ENCODE data around the gene TEAD2.

The TEAD2 gene

DNA sequence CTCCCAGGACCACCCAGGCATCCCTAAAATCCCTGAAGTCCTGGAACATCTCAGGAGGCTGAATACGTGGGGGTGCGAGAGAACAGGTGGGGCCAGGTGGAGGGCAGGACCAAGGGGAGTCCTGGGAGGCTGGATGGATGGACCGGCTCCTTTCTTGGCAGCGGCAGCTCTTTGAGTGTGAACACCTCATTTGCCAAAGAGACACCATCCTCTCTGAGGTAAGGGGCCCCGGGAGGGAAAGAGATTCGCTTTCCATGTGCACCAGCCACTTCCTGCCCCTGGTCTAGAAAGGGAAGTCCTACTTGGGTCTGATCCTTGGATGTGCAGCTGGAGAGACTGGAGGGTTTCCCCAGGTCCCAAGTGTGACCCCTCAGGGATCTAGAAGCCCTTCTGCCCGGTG, 44.9 kb upstream of the TEAD2 start:
- no peaks in the 10 kb centered on the region for H3K9me3 ChIP-seq
- H3K36me3 ChIP-seq = no peaks in the 10 kb centered on the region
- TF ChIP-seq, protein P1, sequence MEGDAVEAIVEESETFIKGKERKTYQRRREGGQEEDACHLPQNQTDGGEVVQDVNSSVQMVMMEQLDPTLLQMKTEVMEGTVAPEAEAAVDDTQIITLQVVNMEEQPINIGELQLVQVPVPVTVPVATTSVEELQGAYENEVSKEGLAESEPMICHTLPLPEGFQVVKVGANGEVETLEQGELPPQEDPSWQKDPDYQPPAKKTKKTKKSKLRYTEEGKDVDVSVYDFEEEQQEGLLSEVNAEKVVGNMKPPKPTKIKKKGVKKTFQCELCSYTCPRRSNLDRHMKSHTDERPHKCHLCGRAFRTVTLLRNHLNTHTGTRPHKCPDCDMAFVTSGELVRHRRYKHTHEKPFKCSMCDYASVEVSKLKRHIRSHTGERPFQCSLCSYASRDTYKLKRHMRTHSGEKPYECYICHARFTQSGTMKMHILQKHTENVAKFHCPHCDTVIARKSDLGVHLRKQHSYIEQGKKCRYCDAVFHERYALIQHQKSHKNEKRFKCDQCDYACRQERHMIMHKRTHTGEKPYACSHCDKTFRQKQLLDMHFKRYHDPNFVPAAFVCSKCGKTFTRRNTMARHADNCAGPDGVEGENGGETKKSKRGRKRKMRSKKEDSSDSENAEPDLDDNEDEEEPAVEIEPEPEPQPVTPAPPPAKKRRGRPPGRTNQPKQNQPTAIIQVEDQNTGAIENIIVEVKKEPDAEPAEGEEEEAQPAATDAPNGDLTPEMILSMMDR (IDR thresholded peaks at IDR 0.05) = no peak
- H3K27me3 ChIP-seq = no peaks in the 10 kb centered on the region
- no peak overlapping the region for H3K27ac ChIP-seq
- no peak overlapping the region for H3K4me3 ChIP-seq (ENCODE audit: low read depth in 1 of 2, low read length in 1 of 2)
- H3K4me1 ChIP-seq (ENCODE audit: control insufficient read depth in 1 of 2, insufficient read depth in 1 of 2, low read depth in 1 of 2, low read length in 1 of 2) = peaks cover 12 to 16% of the 10 kb centered on the region in 2 experiments

DNA sequence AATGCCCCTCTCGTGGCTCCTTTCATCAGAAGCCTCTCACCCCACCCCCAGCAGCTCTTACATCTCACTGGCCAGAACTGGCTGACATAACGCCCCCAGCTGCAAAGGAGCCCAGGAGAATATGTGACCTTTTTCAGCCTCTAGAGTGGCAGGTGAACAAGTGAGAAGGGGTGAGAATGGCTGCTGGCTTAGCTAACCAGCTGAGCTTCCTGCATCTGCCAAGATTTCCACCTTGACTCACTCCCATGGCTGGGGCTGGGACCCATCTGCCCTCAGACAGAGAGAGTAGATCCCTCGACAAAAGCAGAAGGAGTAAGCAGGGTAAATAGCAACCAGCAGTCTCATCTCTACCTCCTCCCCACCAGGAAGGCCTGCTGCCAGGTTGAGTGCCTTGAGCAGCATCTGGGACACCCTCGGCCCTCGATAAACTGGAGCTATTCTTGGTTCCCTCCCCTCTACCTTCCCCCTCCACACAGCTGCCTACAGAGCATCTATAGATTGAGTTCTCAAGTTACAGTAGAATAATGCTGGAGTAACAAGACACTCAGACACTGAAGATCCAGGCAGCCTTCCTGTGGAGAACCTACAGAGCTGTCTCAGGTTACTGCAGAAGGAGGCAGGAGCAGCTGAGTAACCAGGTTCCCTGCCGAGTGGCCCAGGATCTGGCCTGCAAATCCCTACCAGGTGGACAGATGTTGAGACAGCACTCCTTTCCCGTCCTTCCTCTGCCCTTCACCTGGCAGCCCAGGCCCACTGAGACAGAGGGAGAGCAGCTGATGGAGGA, 41.4 kb upstream of the TEAD2 start:
- no peaks in the 10 kb centered on the region for H3K36me3 ChIP-seq
- no peaks in the 10 kb centered on the region for H3K4me1 ChIP-seq (ENCODE audit: control insufficient read depth in 1 of 2, insufficient read depth in 1 of 2, low read depth in 1 of 2, low read length in 1 of 2)
- no peak overlapping the region for H3K4me3 ChIP-seq (ENCODE audit: low read depth in 1 of 2, low read length in 1 of 2)
- no peaks in the 10 kb centered on the region for H3K27me3 ChIP-seq
- no peaks in the 10 kb centered on the region for H3K9me3 ChIP-seq
- TF ChIP-seq, protein P1 (IDR thresholded peaks at IDR 0.05) = no peak
- H3K27ac ChIP-seq = no peak overlapping the region

DNA sequence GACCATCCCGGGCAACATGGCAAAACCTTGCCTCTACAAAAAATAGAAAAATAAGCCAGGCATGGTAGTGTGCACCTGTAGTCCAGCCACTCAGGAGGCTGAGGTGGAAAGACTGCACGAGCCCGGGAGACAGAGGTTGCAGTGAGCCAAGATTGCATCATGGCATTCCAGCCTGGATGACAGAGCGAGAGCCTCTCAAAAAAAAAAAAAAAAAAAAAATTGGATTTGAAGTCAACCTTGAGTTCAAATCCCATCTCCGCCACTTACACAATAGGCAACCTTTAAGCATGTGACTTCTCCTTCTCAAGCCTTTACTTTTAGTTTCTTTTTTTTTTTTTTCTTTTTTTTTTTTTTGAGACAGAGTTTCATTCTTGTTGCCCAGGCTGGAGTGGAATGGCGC, 37.8 kb upstream of the TEAD2 start:
- TF ChIP-seq, protein P1 (IDR thresholded peaks at IDR 0.05) = no peak

DNA sequence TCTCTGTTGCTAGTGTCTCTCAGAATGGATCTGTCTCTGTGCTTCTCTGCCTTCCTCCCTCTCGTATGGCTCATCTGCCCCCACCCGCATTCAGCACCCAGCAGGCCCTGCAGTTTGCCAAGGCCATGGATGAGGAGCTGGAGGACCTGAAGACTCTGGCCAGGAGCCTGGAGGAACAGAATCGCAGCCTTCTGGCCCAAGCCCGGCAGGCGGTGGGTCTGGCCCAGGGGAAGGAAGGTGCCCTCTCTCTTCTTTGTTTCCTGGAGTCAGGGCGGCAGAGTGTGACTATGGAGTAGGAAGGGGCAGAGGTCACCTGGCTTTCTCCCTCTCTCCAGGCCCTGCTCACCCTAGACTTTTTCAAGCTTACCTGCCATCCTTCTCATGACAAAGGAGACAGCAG, 36.7 kb upstream of the TEAD2 start:
- Histone ChIP-seq H3K27ac (no peak overlapping the region), H3K4me1 (ENCODE audit: control insufficient read depth in 1 of 2, insufficient read depth in 1 of 2, low read depth in 1 of 2, low read length in 1 of 2) (no peaks in the 10 kb centered on the region), H3K4me3 (ENCODE audit: low read depth in 1 of 2, low read length in 1 of 2) (no peak overlapping the region), H3K36me3 (no peaks in the 10 kb centered on the region), H3K9me3 (no peaks in the 10 kb centered on the region), H3K27me3 (peaks cover 6% of the 10 kb centered on the region)
- TF ChIP-seq, protein P1 (IDR thresholded peaks at IDR 0.05) = no peak

More for the DNA sequence above, 37.8 kb upstream of the TEAD2 start:
- H3K27ac ChIP-seq = no peak overlapping the region
- H3K4me3 ChIP-seq (ENCODE audit: low read depth in 1 of 2, low read length in 1 of 2) = no peak overlapping the region
- no peaks in the 10 kb centered on the region for H3K4me1 ChIP-seq (ENCODE audit: control insufficient read depth in 1 of 2, insufficient read depth in 1 of 2, low read depth in 1 of 2, low read length in 1 of 2)
- no peaks in the 10 kb centered on the region for H3K36me3 ChIP-seq
- H3K9me3 ChIP-seq = no peaks in the 10 kb centered on the region
- H3K27me3 ChIP-seq = no peaks in the 10 kb centered on the region

DNA sequence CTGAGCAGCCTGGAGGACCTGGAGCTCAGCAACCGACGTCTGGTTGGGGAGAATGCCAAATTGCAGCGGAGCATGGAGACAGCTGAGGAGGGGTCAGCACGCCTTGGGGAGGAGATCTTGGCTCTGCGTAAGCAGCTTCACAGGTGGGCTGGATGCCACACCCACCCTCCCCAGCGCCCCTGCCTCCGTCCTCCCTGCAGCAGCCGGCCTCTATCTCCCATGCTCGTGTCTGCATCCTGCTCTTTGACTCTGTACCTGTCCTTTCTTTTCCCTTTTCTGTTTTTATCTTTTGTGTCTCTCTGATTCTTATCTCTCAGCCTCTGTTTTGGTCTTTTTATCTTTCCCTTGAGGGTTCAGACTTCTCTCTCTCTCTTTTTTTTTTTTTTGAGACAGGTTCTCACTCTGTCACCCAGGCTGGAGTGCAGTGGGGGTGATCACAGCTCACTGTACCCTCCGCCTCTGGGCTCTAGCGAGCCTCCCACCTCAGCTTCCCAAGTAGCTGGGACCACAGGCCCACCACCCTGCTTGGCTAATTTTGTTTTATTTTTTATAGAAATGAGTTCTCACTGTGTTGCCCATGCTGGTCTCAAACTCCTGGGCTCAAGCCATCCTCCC, 35.9 kb upstream of the TEAD2 start:
- Histone ChIP-seq H3K9me3 (no peaks in the 10 kb centered on the region), H3K27me3 (peaks cover 13% of the 10 kb centered on the region), H3K36me3 (no peaks in the 10 kb centered on the region), H3K27ac (no peak overlapping the region), H3K4me3 (ENCODE audit: low read depth in 1 of 2, low read length in 1 of 2) (no peak overlapping the region), H3K4me1 (ENCODE audit: control insufficient read depth in 1 of 2, insufficient read depth in 1 of 2, low read depth in 1 of 2, low read length in 1 of 2) (no peaks in the 10 kb centered on the region)
- TF ChIP-seq, protein P1 (IDR thresholded peaks at IDR 0.05) = no peak

All from neutrophil (primary cell).